Hepatocyte (in vitro differentiated cells): ENCODE data around the gene VAV1.

Experiments used
- EZH2 ChIP-seq: fragments of 200-600 bp; sonication (generic); IDR thresholded peaks from 2 replicates; pipeline ENCODE4 v1.6.1; 2016; ENCODE audit warnings: antibody characterized with exemption, mild to moderate bottlenecking, borderline replicate concordance
- TF ChIP-seq, protein P1 (sequence below): fragments of 200-600 bp; sonication (generic); IDR thresholded peaks from 2 replicates; pipeline ENCODE4 v1.5.1; 2016; ENCODE audit warnings: antibody characterized with exemption, mild to moderate bottlenecking; ENCODE audit not compliant: poor library complexity

DNA sequence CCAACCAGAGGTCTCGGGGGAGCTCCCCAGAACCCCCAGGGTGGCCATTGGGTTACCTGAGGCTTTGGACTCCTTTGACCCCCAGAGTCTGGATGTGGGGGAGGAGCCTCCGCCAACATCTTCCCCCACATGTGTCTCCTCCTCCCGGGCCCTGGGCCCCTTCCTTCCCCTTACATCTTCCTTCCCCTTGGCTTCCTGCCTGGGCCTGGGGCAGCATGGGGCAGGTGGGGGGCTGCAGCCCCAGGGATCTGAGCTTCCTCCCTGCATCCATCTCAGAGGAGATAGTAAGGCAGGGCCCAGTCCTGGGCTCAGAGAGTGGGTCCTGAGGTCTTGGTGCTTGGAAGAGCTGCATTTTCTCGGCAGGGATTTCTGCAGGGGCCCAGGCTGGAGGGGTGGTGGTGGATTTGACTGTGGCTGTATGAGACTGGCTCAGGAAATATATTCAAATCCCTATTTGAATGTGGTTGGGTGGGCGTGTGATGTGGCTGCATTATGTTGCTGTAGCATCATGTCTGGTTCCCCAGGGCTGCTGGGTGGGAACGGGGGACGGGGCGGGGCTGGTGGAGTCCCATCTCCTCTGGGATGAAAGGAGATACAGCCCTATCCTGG, 919 bp downstream of the VAV1 start:
- TF ChIP-seq, protein P1, sequence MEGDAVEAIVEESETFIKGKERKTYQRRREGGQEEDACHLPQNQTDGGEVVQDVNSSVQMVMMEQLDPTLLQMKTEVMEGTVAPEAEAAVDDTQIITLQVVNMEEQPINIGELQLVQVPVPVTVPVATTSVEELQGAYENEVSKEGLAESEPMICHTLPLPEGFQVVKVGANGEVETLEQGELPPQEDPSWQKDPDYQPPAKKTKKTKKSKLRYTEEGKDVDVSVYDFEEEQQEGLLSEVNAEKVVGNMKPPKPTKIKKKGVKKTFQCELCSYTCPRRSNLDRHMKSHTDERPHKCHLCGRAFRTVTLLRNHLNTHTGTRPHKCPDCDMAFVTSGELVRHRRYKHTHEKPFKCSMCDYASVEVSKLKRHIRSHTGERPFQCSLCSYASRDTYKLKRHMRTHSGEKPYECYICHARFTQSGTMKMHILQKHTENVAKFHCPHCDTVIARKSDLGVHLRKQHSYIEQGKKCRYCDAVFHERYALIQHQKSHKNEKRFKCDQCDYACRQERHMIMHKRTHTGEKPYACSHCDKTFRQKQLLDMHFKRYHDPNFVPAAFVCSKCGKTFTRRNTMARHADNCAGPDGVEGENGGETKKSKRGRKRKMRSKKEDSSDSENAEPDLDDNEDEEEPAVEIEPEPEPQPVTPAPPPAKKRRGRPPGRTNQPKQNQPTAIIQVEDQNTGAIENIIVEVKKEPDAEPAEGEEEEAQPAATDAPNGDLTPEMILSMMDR: no peak
- TF ChIP-seq EZH2: no peak
